H9 (cell line): ENCODE data around the gene TTLL3. TPM values are rescaled to one million over a fixed set of nuclear protein-coding genes. Genes with fewer than 3 reads are reported as not detected.

Experiments used
- DNase-seq: peaks from one replicate; pipeline ENCODE4 v3.0.0-alpha.2; 2017
- H2AFZ ChIP-seq: one replicate; pipeline ENCODE4 v1.6.1; 2013; ENCODE audit warnings: mild to moderate bottlenecking, low read length, control low read depth, moderate library complexity
- H2AK5ac ChIP-seq: 2 replicates; pipeline ENCODE4 v1.6.1; 2013; ENCODE audit warnings: low read length, control low read depth, mixed read lengths; ENCODE audit not compliant: insufficient read length
- H2BK120ac ChIP-seq: one replicate; pipeline ENCODE4 v1.6.1; 2013; ENCODE audit warnings: low read depth, mild to moderate bottlenecking, low read length, control low read depth, inconsistent platforms; ENCODE audit not compliant: poor library complexity, severe bottlenecking
- H2BK12ac ChIP-seq: 2 replicates; pipeline ENCODE4 v1.6.1; 2013; ENCODE audit warnings: low read length, control low read depth, mixed read lengths, low read depth; ENCODE audit not compliant: insufficient read length
- H2BK15ac ChIP-seq: 2 replicates; pipeline ENCODE4 v1.6.1; 2013; ENCODE audit warnings: low read depth, low read length, control low read depth
- H2BK20ac ChIP-seq: one replicate; pipeline ENCODE4 v1.6.1; 2013; ENCODE audit warnings: low read depth, mild to moderate bottlenecking, low read length, control low read depth, inconsistent platforms; ENCODE audit not compliant: poor library complexity, severe bottlenecking
- H2BK5ac ChIP-seq: 2 replicates; pipeline ENCODE4 v1.6.1; 2013; ENCODE audit warnings: low read length, control low read depth, mixed read lengths; ENCODE audit not compliant: insufficient read length
- H3K14ac ChIP-seq: 2 replicates; pipeline ENCODE4 v1.6.1; 2013; ENCODE audit warnings: low read length, control low read depth; ENCODE audit not compliant: insufficient read depth
- H3K18ac ChIP-seq: 2 replicates; pipeline ENCODE4 v1.6.1; 2013; ENCODE audit warnings: low read depth, mild to moderate bottlenecking, mixed read lengths, low read length, control low read depth; ENCODE audit not compliant: insufficient read length
- H3K23ac ChIP-seq: 2 replicates; pipeline ENCODE4 v1.6.1; 2013; ENCODE audit warnings: low read length, control low read depth, mixed read lengths, low read depth; ENCODE audit not compliant: insufficient read length
- H3K23me2 ChIP-seq: 2 replicates; pipeline ENCODE4 v1.6.1; 2013; ENCODE audit warnings: low read depth, mild to moderate bottlenecking, mixed read lengths, low read length, control low read depth; ENCODE audit not compliant: insufficient read length, poor library complexity, severe bottlenecking
- H3K27ac ChIP-seq: 2 replicates; pipeline ENCODE4 v1.5.1; 2013; ENCODE audit warnings: low read length, control low read depth, mixed read lengths, low read depth; ENCODE audit not compliant: insufficient read length
- H3K27me3 ChIP-seq: 2 replicates; pipeline ENCODE4 v1.6.1; 2013; ENCODE audit warnings: low read length, control low read depth, inconsistent platforms; ENCODE audit not compliant: insufficient read depth
- H3K4ac ChIP-seq: 2 replicates; pipeline ENCODE4 v1.6.1; 2013; ENCODE audit warnings: low read depth, mild to moderate bottlenecking, control low read depth, inconsistent platforms, low read length, moderate library complexity
- H3K4me1 ChIP-seq: 2 replicates; pipeline ENCODE4 v1.6.1; 2013; ENCODE audit warnings: low read length, control low read depth, inconsistent platforms; ENCODE audit not compliant: insufficient read depth
- H3K4me2 ChIP-seq: 2 replicates; pipeline ENCODE4 v1.6.1; 2013; ENCODE audit warnings: low read length, control low read depth, mixed read lengths; ENCODE audit not compliant: insufficient read length, insufficient read depth
- H3K56ac ChIP-seq: 2 replicates; pipeline ENCODE4 v1.6.1; 2013; ENCODE audit warnings: low read depth, mild to moderate bottlenecking, mixed read lengths, low read length, control low read depth; ENCODE audit not compliant: insufficient read length
- H3K79me1 ChIP-seq: 2 replicates; pipeline ENCODE4 v1.6.1; 2013; ENCODE audit warnings: low read depth, mild to moderate bottlenecking, moderate library complexity, low read length, control low read depth, inconsistent platforms; ENCODE audit not compliant: insufficient read depth, poor library complexity, severe bottlenecking
- H3K79me2 ChIP-seq: 2 replicates; pipeline ENCODE4 v1.6.1; 2013; ENCODE audit warnings: low read length, control low read depth, inconsistent platforms; ENCODE audit not compliant: insufficient read depth
- H3K9ac ChIP-seq: 2 replicates; pipeline ENCODE4 v1.6.1; 2013; ENCODE audit warnings: low read length, control low read depth, mixed read lengths; ENCODE audit not compliant: insufficient read length; ENCODE audit errors: extremely low read depth
- H3K9me3 ChIP-seq: one replicate; pipeline ENCODE4 v1.6.1; 2013; ENCODE audit warnings: low read depth, low read length, inconsistent platforms; ENCODE audit not compliant: control insufficient read depth
- H3T11ph ChIP-seq: one replicate; pipeline ENCODE4 v1.6.1; 2013; ENCODE audit warnings: mild to moderate bottlenecking, low read length, control low read depth, inconsistent platforms
- H4K20me1 ChIP-seq: one replicate; pipeline ENCODE4 v1.6.1; 2013; ENCODE audit not compliant: control insufficient read depth, insufficient read length, insufficient read depth
- H4K5ac ChIP-seq: 2 replicates; pipeline ENCODE4 v1.6.1; 2013; ENCODE audit warnings: low read depth, mild to moderate bottlenecking, mixed read lengths, low read length, control low read depth; ENCODE audit not compliant: insufficient read length
- H4K8ac ChIP-seq: replicated peaks from 2 replicates; pipeline ENCODE4 v1.6.1; 2013; ENCODE audit warnings: low read length, control low read depth, mixed read lengths, low read depth; ENCODE audit not compliant: insufficient read length
- H4K91ac ChIP-seq: 2 replicates; pipeline ENCODE4 v1.6.1; 2013; ENCODE audit warnings: low read depth, mild to moderate bottlenecking, moderate library complexity, mixed read lengths, low read length, control low read depth; ENCODE audit not compliant: insufficient read length
- H3K27ac Mint-ChIP-seq, 3 experiments: 2 replicates in 2 of 3; 3 replicates in 1 of 3; pipeline ENCODE4 v1.8.0; 2020 to 2021; ENCODE audit warnings: mixed read lengths in 3 of 3, mild to moderate bottlenecking in 1 of 3, moderate library complexity in 1 of 3
- H3K27me3 Mint-ChIP-seq: 2 replicates; pipeline ENCODE4 v1.8.0; 2021; ENCODE audit warnings: low read depth, mild to moderate bottlenecking, moderate library complexity, mixed read lengths
- H3K36me3 Mint-ChIP-seq, 3 experiments: 2 replicates in 2 of 3; 3 replicates in 1 of 3; pipeline ENCODE4 v1.8.0; 2020 to 2021; ENCODE audit warnings: low read depth in 3 of 3, mixed read lengths in 3 of 3; ENCODE audit not compliant: insufficient read depth in 1 of 3
- H3K4me1 Mint-ChIP-seq, 2 experiments: 2 replicates each; pipeline ENCODE4 v1.8.0; 2020; ENCODE audit warnings: mixed read lengths in 2 of 2
- H3K4me3 Mint-ChIP-seq, 2 experiments: 2 replicates in 1 of 2; 3 replicates in 1 of 2; pipeline ENCODE4 v1.8.0; 2020 to 2021; ENCODE audit warnings: mild to moderate bottlenecking in 2 of 2, mixed read lengths in 2 of 2, moderate library complexity in 1 of 2
- H3K9me3 Mint-ChIP-seq, 2 experiments: 2 replicates in 1 of 2; 3 replicates in 1 of 2; pipeline ENCODE4 v1.8.0; 2020; ENCODE audit warnings: mild to moderate bottlenecking in 2 of 2, mixed read lengths in 2 of 2, moderate library complexity in 1 of 2
- CTCF ChIP-seq: fragments of 200-600 bp; sonication (generic); conservative IDR thresholded peaks from 3 replicates; pipeline ENCODE4 v1.8.0; 2021; ENCODE audit warnings: antibody characterized with exemption, mild to moderate bottlenecking
- WGBS: extraction: QIAGEN DNeasy Blood & Tissue Kit; methylation state at CpG from one replicate; pipeline ENCODE4 v1.1.7; 2013; ENCODE audit warnings: missing lambda C conversion rate, low lambda C conversion rate, mixed read lengths; ENCODE audit not compliant: insufficient read length; ENCODE audit errors: extremely low coverage; 5-methylcytosine and 5-hydroxymethylcytosine counted together
- total RNA-seq: library from RNA; stranded (reverse); gene quantifications from 2 replicates; pipeline ENCODE4 v1.2.1, GENCODE V29; 2021

TTLL3 gene
- total RNA-seq, 1 experiment from 2014 or later: 14.4 TPM

DNA sequence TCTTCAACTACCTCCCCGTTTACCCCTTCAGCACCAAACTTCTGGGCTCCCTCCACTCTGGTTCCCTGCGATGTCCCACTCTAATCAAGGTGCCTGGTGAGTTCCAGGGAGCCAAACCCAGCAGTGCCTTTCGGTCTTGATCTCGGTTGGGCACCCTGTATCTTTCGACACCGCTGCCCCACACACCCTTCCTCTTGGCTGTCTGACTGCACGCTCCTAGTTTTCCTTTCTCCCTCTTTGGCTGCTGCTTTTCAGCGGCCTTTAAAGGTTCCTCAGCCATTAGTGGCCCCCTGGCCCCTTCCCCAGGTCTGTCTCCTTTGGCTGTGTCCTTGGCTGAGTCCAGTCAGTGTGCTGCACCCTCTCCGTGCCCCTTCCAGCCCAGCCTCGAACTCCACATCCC lies 784 bp downstream of the TTLL3 start:
- Histone ChIP-seq H2BK20ac (no peak overlapping the region), H3K4ac (no peak overlapping the region), H3K23ac (no peak overlapping the region), H3K18ac (no peak overlapping the region), H3K4me2 (peak overlapping the region; percentile 70), H3K27me3 (no peaks in the 10 kb centered on the region), H2BK120ac (no peak overlapping the region), H2AFZ (no peak overlapping the region), H2BK5ac (no peak overlapping the region), H3K79me1 (no peaks in the 10 kb centered on the region), H4K5ac (no peak overlapping the region), H3K56ac (no peak overlapping the region), H3K79me2 (no peaks in the 10 kb centered on the region), H4K20me1 (no peaks in the 10 kb centered on the region), H4K91ac (no peak overlapping the region), H2BK12ac (no peak overlapping the region), H2AK5ac (no peak overlapping the region), H3K9me3 (no peaks in the 10 kb centered on the region), H2BK15ac (no peak overlapping the region), H3K27ac (no peak overlapping the region), H3K9ac (no peak overlapping the region), H3K4me1 (no peaks in the 10 kb centered on the region), H3K14ac (no peak overlapping the region), H4K8ac (no peak overlapping the region), H3K23me2 (peaks cover 7% of the 10 kb centered on the region), H3T11ph (no peak overlapping the region)
- no peak for TF ChIP-seq CTCF
- Mint-ChIP-seq H3K9me3 (no peaks in the 10 kb centered on the region), H3K27me3 (peaks cover 16% of the 10 kb centered on the region), H3K4me3 (peak overlapping the region; percentile 71 to 86), H3K36me3 (peaks cover 0 to 14% (median 9%) of the 10 kb centered on the region in 3 experiments; a peak in 4 of 7 replicates), H3K27ac (peak overlapping the region in 1 of 3 experiments; percentile 60; a peak in 1 of 7 replicates), H3K4me1 (peaks cover 20 to 23% of the 10 kb centered on the region in 2 experiments)
- WGBS: no CpG with 5 or more reads among the region's 10 CpGs
- DNase-seq: no peak
